ENCODE results near the gene ARHGEF40.

DNA sequence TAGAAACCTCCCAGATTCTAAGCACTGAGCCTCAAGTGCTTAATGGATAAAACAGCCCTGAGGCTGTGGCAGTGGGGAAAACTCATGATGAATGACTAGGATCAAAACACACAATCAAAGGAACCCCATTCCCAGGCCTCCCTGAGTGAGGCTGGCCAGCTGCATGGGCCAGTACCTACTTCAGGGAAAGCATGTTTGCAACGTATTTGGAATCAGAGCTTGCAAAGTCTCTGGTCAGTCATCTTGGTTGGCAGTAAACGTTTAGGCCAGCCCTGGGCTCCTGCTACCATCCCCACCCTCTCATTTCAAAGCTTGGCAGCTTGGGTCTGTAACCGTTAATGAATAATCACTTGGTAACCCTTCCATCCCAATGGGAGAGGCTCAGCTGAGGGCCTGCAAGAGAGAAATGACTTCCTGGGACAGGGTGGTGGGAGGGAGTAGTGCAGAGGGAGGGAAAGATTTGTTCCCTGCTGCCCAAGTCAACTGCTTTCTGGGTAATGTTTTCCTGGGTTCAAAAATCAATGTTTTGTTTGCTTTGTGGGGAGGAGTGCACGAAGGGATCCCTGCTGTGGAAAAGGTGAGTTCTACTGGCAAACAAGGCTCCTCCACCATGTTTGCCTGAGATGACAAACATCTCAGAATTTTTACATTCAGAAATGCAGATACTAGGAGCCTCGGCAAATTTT lies 14.5 kb upstream of the ARHGEF40 start:
- TF ChIP-seq, protein P1, sequence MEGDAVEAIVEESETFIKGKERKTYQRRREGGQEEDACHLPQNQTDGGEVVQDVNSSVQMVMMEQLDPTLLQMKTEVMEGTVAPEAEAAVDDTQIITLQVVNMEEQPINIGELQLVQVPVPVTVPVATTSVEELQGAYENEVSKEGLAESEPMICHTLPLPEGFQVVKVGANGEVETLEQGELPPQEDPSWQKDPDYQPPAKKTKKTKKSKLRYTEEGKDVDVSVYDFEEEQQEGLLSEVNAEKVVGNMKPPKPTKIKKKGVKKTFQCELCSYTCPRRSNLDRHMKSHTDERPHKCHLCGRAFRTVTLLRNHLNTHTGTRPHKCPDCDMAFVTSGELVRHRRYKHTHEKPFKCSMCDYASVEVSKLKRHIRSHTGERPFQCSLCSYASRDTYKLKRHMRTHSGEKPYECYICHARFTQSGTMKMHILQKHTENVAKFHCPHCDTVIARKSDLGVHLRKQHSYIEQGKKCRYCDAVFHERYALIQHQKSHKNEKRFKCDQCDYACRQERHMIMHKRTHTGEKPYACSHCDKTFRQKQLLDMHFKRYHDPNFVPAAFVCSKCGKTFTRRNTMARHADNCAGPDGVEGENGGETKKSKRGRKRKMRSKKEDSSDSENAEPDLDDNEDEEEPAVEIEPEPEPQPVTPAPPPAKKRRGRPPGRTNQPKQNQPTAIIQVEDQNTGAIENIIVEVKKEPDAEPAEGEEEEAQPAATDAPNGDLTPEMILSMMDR (IDR thresholded peaks at IDR 0.05 in 4 of 5, conservative IDR thresholded peaks at IDR 0.05 in 1 of 5) = no peak
- TF ChIP-seq POLR2A (IDR thresholded peaks at IDR 0.05) = no peak
